GM12872 (cell line): Measurements from ENCODE around the gene TBC1D7.

Source experiments
- CTCF ChIP-seq: IDR thresholded peaks from 3 replicates; pipeline ENCODE4 v1.5.1; 2011; ENCODE audit warnings: low read depth, mild to moderate bottlenecking, low read length, moderate library complexity; ENCODE audit not compliant: insufficient read depth

The TBC1D7 gene

GRCh38 chr6:13346245-13346644 lies 17.9 kb upstream of the TBC1D7 start:
- no peak for TF ChIP-seq CTCF

GRCh38 chr6:13342414-13343019 lies 14.2 kb upstream of the TBC1D7 start:
- TF ChIP-seq CTCF: no peak

- TF ChIP-seq CTCF: no peak
Observed at GRCh38 chr6:13339863-13340630, 11.7 kb upstream of the TBC1D7 start.

GRCh38 chr6:13338038-13338437 lies 9.7 kb upstream of the TBC1D7 start:
- TF ChIP-seq CTCF: no peak

- peak; percentile 91 for TF ChIP-seq CTCF
Observed at GRCh38 chr6:13336553-13336952, 8.2 kb upstream of the TBC1D7 start.

- TF ChIP-seq CTCF: no peak
Observed at GRCh38 chr6:13334953-13335352, 6.6 kb upstream of the TBC1D7 start.

- no peak for TF ChIP-seq CTCF
Observed at GRCh38 chr6:13332349-13332706, 4.0 kb upstream of the TBC1D7 start.
